ENCODE results near the gene DSCAM. TPM values are rescaled to one million over a fixed set of nuclear protein-coding genes. Genes with fewer than 3 reads are reported as not detected.

DSCAM gene
- total and polyA plus RNA-seq, 2 donors (not counting 1 experiment from before 2014, with no cell fraction given), result not detected

GRCh38 chr21:40662889-40663288, 184.1 kb downstream of the DSCAM start:
- ChIA-PET POLR2A (no interaction called here), CTCF (no interaction called here)
- H3K4me1 ChIP-seq (ENCODE audit: control insufficient read depth in 2 of 2, insufficient read depth in 2 of 2, low read length in 2 of 2), result no peaks in the 10 kb centered on the region
- H3K4me3 Mint-ChIP-seq, result no peak overlapping the region
- H3K27me3 ChIP-seq (replicated peaks in 1 of 4; ENCODE audit: control extremely low read depth in 1 of 4, control insufficient read depth in 3 of 4, insufficient read depth in 4 of 4, low read length in 3 of 4), result no peaks in the 10 kb centered on the region
- no peak overlapping the region for H2AFZ ChIP-seq (ENCODE audit: insufficient read depth, low read depth, low read length, poor library complexity, severe bottlenecking)
- no peak overlapping the region for H3K4me3 ChIP-seq (ENCODE audit: control extremely low read depth in 1 of 5, extremely low read depth in 1 of 5, insufficient read depth in 1 of 5, low read depth in 2 of 5, low read length in 4 of 5)
- WGBS (ENCODE audit: insufficient coverage), result 79% methylated on average over 2 of the region's 2 CpGs
- H3K27ac Mint-ChIP-seq, result no peak overlapping the region
- ATAC-seq (ENCODE audit: low read depth) (no peak), DNase-seq (no peak)
- H4K20me1 ChIP-seq (ENCODE audit: control insufficient read depth, insufficient read depth, low read length, poor library complexity, severe bottlenecking), result no peaks in the 10 kb centered on the region
- intact Hi-C loops (cut with micrococcal nuclease), result no loop called here
- H3K36me3 ChIP-seq (replicated peaks in 1 of 2; ENCODE audit: control extremely low read depth in 1 of 2, control insufficient read depth in 1 of 2, extremely low read depth in 1 of 2, insufficient read depth in 2 of 2, low read length in 1 of 2), result no peaks in the 10 kb centered on the region
- H3K27ac ChIP-seq (ENCODE audit: low read length in 2 of 2), result no peak overlapping the region
- peaks cover 0 to 8% (median 0%) of the 10 kb centered on the region in 3 donors for H3K9me3 ChIP-seq (ENCODE audit: control extremely low read depth in 1 of 3, control insufficient read depth in 2 of 3, insufficient read depth in 1 of 3, low read length in 2 of 3)
- H3K9ac ChIP-seq (ENCODE audit: low read length), result no peak overlapping the region
- H3K27me3 Mint-ChIP-seq, result no peaks in the 10 kb centered on the region
- no peaks in the 10 kb centered on the region for H3K79me2 ChIP-seq (ENCODE audit: control insufficient read depth, insufficient read depth, low read length)
- TF ChIP-seq EZH2 (IDR thresholded peaks at IDR 0.05; ENCODE audit: borderline replicate concordance, insufficient read depth, low read depth, low read length, poor library complexity, severe bottlenecking) (no peak), CTCF (IDR thresholded peaks at IDR 0.05) (no peak)
- no peak overlapping the region for H3K4me2 ChIP-seq (replicated peaks; ENCODE audit: low read depth, low read length, poor library complexity, severe bottlenecking)
- no peaks in the 10 kb centered on the region for H3K4me1 Mint-ChIP-seq
- no peaks in the 10 kb centered on the region for H3K9me3 Mint-ChIP-seq (ENCODE audit: insufficient read depth)

- Histone ChIP-seq H3K4me2 (replicated peaks; ENCODE audit: low read depth, low read length, poor library complexity, severe bottlenecking) (no peak overlapping the region), H3K9ac (ENCODE audit: low read length) (no peak overlapping the region), H3K9me3 (ENCODE audit: control extremely low read depth in 1 of 3, control insufficient read depth in 2 of 3, insufficient read depth in 1 of 3, low read length in 2 of 3) (peaks cover 0 to 8% (median 0%) of the 10 kb centered on the region in 3 donors), H4K20me1 (ENCODE audit: control insufficient read depth, insufficient read depth, low read length, poor library complexity, severe bottlenecking) (no peaks in the 10 kb centered on the region), H3K79me2 (ENCODE audit: control insufficient read depth, insufficient read depth, low read length) (no peaks in the 10 kb centered on the region), H3K4me3 (ENCODE audit: control extremely low read depth in 1 of 5, extremely low read depth in 1 of 5, insufficient read depth in 1 of 5, low read depth in 2 of 5, low read length in 4 of 5) (no peak overlapping the region), H3K27me3 (replicated peaks in 1 of 4; ENCODE audit: control extremely low read depth in 1 of 4, control insufficient read depth in 3 of 4, insufficient read depth in 4 of 4, low read length in 3 of 4) (no peaks in the 10 kb centered on the region), H3K4me1 (ENCODE audit: control insufficient read depth in 2 of 2, insufficient read depth in 2 of 2, low read length in 2 of 2) (no peaks in the 10 kb centered on the region), H3K36me3 (replicated peaks in 1 of 2; ENCODE audit: control extremely low read depth in 1 of 2, control insufficient read depth in 1 of 2, extremely low read depth in 1 of 2, insufficient read depth in 2 of 2, low read length in 1 of 2) (no peaks in the 10 kb centered on the region), H2AFZ (ENCODE audit: insufficient read depth, low read depth, low read length, poor library complexity, severe bottlenecking) (no peak overlapping the region), H3K27ac (ENCODE audit: low read length in 2 of 2) (no peak overlapping the region)
- no peak overlapping the region for H3K27ac Mint-ChIP-seq
- no peak overlapping the region for H3K4me3 Mint-ChIP-seq
- 95% methylated on average over 2 of the region's 3 CpGs for WGBS (ENCODE audit: insufficient coverage)
- no peaks in the 10 kb centered on the region for H3K9me3 Mint-ChIP-seq (ENCODE audit: insufficient read depth)
- no peaks in the 10 kb centered on the region for H3K27me3 Mint-ChIP-seq
- intact Hi-C loops (cut with micrococcal nuclease), result no loop called here
- ATAC-seq (ENCODE audit: low read depth) (no peak), DNase-seq (no peak)
- ChIA-PET POLR2A (no interaction called here), CTCF (no interaction called here)
- no peak for TF ChIP-seq CTCF (IDR thresholded peaks at IDR 0.05)
- TF ChIP-seq EZH2 (IDR thresholded peaks at IDR 0.05; ENCODE audit: borderline replicate concordance, insufficient read depth, low read depth, low read length, poor library complexity, severe bottlenecking), result no peak
- H3K4me1 Mint-ChIP-seq, result no peaks in the 10 kb centered on the region
These were observed 186.5 kb downstream of the DSCAM start for GRCh38 chr21:40660461-40660860.
